ENCODE data around the gene RNH1. TPM values are rescaled to one million over a fixed set of nuclear protein-coding genes. Genes with fewer than 3 reads are reported as not detected.
A peak's percentile ranks its signal among the peaks of the same experiment; 100 is the strongest.

RNH1 gene
- total RNA-seq, 4 donors from 2014 or later: 138 to 197 (median 159) TPM

GRCh38 chr11:451738-452137 lies 55.3 kb downstream of the RNH1 start:
- intact Hi-C loops (cut with DNase I; ENCODE audit: low total_unique reads) (no loop called here), in situ Hi-C loops (cut with MboI; ENCODE audit: low sequenced_read_pairs in 4 of 4) (loop anchor here in 2 of 4 donors (10.0 kb wide), 1 partner anchor 63 kb away; no protein-coding TSS in a partner anchor)
- Histone ChIP-seq H3K27ac (peak overlapping the region in 1 of 4 donors; percentile 97), H3K4me3 (peak overlapping the region in 1 of 4 donors; percentile 97), H3K36me3 (peaks cover 0 to 18% of the 10 kb centered on the region in 2 donors), H3K27me3 (no peaks in the 10 kb centered on the region), H3K4me1 (peaks cover 22 to 25% of the 10 kb centered on the region in 2 donors), H3K9me3 (no peaks in the 10 kb centered on the region)
- DNase-seq (no peak), ATAC-seq (no peak)
- TF ChIP-seq CTCF (IDR thresholded peaks at IDR 0.05 in 4 of 5, conservative IDR thresholded peaks at IDR 0.05 in 1 of 5) (no peak), POLR2A (IDR thresholded peaks at IDR 0.05) (no peak)

- peak overlapping the region; percentile 71 to 97 (median 78) for H3K4me3 ChIP-seq
- in situ Hi-C loops (cut with MboI; ENCODE audit: low sequenced_read_pairs in 4 of 4) (loop anchor here in 2 of 4 donors (10.0 kb wide), 1 partner anchor 64 kb away; no protein-coding TSS in a partner anchor), intact Hi-C loops (cut with DNase I; ENCODE audit: low total_unique reads) (loop anchor here (1.0 kb wide), 1 partner anchor 67 kb away; no protein-coding TSS in a partner anchor)
- H3K4me1 ChIP-seq: peaks cover 22 to 25% of the 10 kb centered on the region in 2 donors
- DNase-seq (peak in 1 of 2 donors; percentile 28), ATAC-seq (peak in 1 of 2 donors; percentile 15)
- H3K36me3 ChIP-seq: peaks cover 0 to 18% of the 10 kb centered on the region in 2 donors
- no peak for TF ChIP-seq POLR2A (IDR thresholded peaks at IDR 0.05)
- TF ChIP-seq CTCF (IDR thresholded peaks at IDR 0.05 in 4 of 5, conservative IDR thresholded peaks at IDR 0.05 in 1 of 5): no peak
- H3K27ac ChIP-seq: peak overlapping the region; percentile 84 to 98 (median 96)
- no peaks in the 10 kb centered on the region for H3K9me3 ChIP-seq
- no peaks in the 10 kb centered on the region for H3K27me3 ChIP-seq
These were observed 56.1 kb downstream of the RNH1 start for GRCh38 chr11:450809-451451.

GRCh38 chr11:449889-450808 lies 56.9 kb downstream of the RNH1 start, which contains the start of gene PTDSS2:
TSS of gene PTDSS2 (plus strand) at chr11:450279. CDS start at chr11:450456, 177 bp downstream.
- peaks cover 0 to 18% of the 10 kb centered on the region in 2 donors for H3K36me3 ChIP-seq
- in situ Hi-C loops (cut with MboI; ENCODE audit: low sequenced_read_pairs in 4 of 4): loop anchor here in 2 of 4 donors (10.0 kb wide), 1 partner anchor 65 kb away; no protein-coding TSS in a partner anchor
- no peaks in the 10 kb centered on the region for H3K9me3 ChIP-seq
- ATAC-seq: peak; percentile 87 to 88
- H3K4me1 ChIP-seq: peaks cover 22 to 25% of the 10 kb centered on the region in 2 donors
- intact Hi-C loops (cut with DNase I; ENCODE audit: low total_unique reads): loop anchor here (1.0 to 10.0 kb wide), 2 partner anchors 68 to 245 kb away; partner anchors contain the start of genes BET1L and RIC8A
- peak; percentile 94 to 95 for DNase-seq
- TF ChIP-seq CTCF (IDR thresholded peaks at IDR 0.05 in 4 of 5, conservative IDR thresholded peaks at IDR 0.05 in 1 of 5) (peak in 2 of 5 experiments; percentile 4 to 21), POLR2A (IDR thresholded peaks at IDR 0.05) (peak; percentile 61 to 68)
- peak within 1 kb of the TSS; percentile 71 to 97 (median 78) for H3K4me3 ChIP-seq
- H3K27ac ChIP-seq: peak within 1 kb of the TSS; percentile 84 to 98 (median 96)
- no peaks in the 10 kb centered on the region for H3K27me3 ChIP-seq

GRCh38 chr11:447923-448731 lies 58.9 kb downstream of the RNH1 start:
- Histone ChIP-seq H3K9me3 (no peaks in the 10 kb centered on the region), H3K27ac (peak overlapping the region; percentile 84 to 98 (median 96)), H3K4me1 (peaks cover 22 to 25% of the 10 kb centered on the region in 2 donors), H3K4me3 (peak overlapping the region; percentile 66 to 94 (median 85)), H3K27me3 (peaks cover 0 to 10% (median 6%) of the 10 kb centered on the region in 3 donors), H3K36me3 (peaks cover 0 to 9% of the 10 kb centered on the region in 2 donors)
- DNase-seq (peak; percentile 88 to 90), ATAC-seq (peak; percentile 82 to 85)
- TF ChIP-seq CTCF (IDR thresholded peaks at IDR 0.05 in 4 of 5, conservative IDR thresholded peaks at IDR 0.05 in 1 of 5) (peak; percentile 68 to 90 (median 80)), POLR2A (IDR thresholded peaks at IDR 0.05) (peak; percentile 78 to 80)
- intact Hi-C loops (cut with DNase I; ENCODE audit: low total_unique reads) (loop anchor here (1.0 to 10.0 kb wide), 4 partner anchors 41 to 243 kb away; partner anchors contain the start of genes BET1L, PSMD13, RIC8A and RNH1), in situ Hi-C loops (cut with MboI; ENCODE audit: low sequenced_read_pairs in 4 of 4) (no loop called here)
